Measurements from ENCODE around the gene GPR17.

GPR17 gene

DNA sequence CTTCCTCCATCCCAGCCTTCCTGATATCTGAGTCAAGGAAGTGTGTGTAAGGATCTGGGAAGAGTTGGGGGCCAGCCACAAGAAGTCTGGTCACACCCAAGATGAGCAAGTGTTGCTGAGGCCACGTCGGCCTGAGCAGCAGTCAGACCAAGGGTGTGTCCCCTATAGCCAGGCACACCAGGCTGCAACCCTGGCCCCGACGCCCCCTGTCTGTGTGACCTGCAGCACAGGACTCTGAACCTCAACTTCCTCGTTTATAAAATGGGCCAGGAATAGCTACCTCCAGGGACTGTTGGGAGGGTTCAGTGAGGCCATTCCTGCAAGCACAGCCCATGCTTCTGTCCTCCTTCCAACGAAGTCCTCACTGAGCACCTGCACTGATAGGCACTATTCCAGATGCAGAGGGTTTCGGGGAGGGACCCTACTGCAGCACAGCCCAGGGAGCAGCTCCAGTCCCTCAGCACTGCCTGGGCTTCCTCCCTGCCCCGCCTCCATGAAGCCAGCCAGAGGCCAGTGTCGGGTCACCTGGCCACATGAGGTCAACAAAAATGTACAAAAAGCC is 16.1 kb downstream of the GPR17 start:
- H3K4me1 ChIP-seq (ENCODE audit: control insufficient read depth, insufficient read depth, low read length) = peaks cover 22% of the 10 kb centered on the region
- H3K36me3 ChIP-seq (ENCODE audit: control insufficient read depth, insufficient read depth, low read length, severe bottlenecking) = no peaks in the 10 kb centered on the region
- no peak overlapping the region for H3K4me3 ChIP-seq (ENCODE audit: low read length)
- no peak for DNase-seq (ENCODE audit: low read depth)
- peak overlapping the region; percentile 69 for H3K9ac ChIP-seq (ENCODE audit: low read length)
- no peaks in the 10 kb centered on the region for H3K27me3 ChIP-seq (replicated peaks; ENCODE audit: control insufficient read depth, insufficient read depth, low read length)
- H3K9me3 ChIP-seq (ENCODE audit: control insufficient read depth, low read length) = no peaks in the 10 kb centered on the region

DNA sequence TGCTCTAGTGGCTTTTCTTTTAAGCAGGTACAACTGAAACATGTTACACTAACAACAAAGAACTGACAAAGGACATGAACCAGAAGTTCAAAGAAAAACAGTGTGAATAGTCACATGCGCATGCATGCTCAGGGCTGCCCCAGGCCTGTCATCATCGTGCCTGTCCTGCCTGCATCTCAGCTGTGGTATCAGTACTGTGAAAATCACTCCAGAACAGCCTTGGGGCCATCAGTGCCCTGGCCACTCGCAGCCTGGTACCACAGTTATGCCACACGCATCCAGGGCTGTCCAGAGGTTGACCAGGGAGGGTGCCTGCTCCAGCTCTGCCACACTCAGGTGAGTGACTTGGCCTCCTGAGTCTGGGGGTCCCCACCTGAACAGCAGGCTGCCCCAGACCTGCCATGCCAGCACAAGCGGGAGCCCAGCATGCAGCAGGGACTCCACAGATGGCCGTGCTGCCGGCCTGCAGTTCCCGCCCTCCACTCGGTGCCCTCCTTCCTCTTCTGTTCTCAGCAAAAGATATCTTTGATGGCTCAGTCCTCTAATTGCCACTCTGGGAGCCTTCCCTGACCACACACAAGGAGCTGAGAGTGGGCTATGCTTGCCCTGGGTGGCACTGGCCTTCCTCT is 17.1 kb downstream of the GPR17 start:
- Histone ChIP-seq H3K36me3 (ENCODE audit: control insufficient read depth, insufficient read depth, low read length, severe bottlenecking) (no peaks in the 10 kb centered on the region), H3K4me3 (ENCODE audit: low read length) (no peak overlapping the region), H3K9me3 (ENCODE audit: control insufficient read depth, low read length) (peaks cover 3% of the 10 kb centered on the region), H3K9ac (ENCODE audit: low read length) (no peak overlapping the region), H3K4me1 (ENCODE audit: control insufficient read depth, insufficient read depth, low read length) (peaks cover 22% of the 10 kb centered on the region), H3K27me3 (replicated peaks; ENCODE audit: control insufficient read depth, insufficient read depth, low read length) (no peaks in the 10 kb centered on the region)
- no peak for DNase-seq (ENCODE audit: low read depth)

- Histone ChIP-seq H3K36me3 (ENCODE audit: control insufficient read depth, insufficient read depth, low read length, severe bottlenecking) (no peaks in the 10 kb centered on the region), H3K9ac (ENCODE audit: low read length) (no peak overlapping the region), H3K9me3 (ENCODE audit: control insufficient read depth, low read length) (peaks cover 3% of the 10 kb centered on the region), H3K4me1 (ENCODE audit: control insufficient read depth, insufficient read depth, low read length) (peaks cover 21% of the 10 kb centered on the region), H3K4me3 (ENCODE audit: low read length) (no peak overlapping the region), H3K27me3 (replicated peaks; ENCODE audit: control insufficient read depth, insufficient read depth, low read length) (no peaks in the 10 kb centered on the region)
- no peak for DNase-seq (ENCODE audit: low read depth)
These were observed 17.7 kb downstream of the GPR17 start for GRCh38 chr2:127663566-127664064.

GRCh38 chr2:127664065-127664894 is 18.3 kb downstream of the GPR17 start:
- DNase-seq (ENCODE audit: low read depth) = no peak
- peaks cover 26% of the 10 kb centered on the region for H3K4me1 ChIP-seq (ENCODE audit: control insufficient read depth, insufficient read depth, low read length)
- H3K9ac ChIP-seq (ENCODE audit: low read length) = no peak overlapping the region
- H3K4me3 ChIP-seq (ENCODE audit: low read length) = peak overlapping the region; percentile 6
- H3K36me3 ChIP-seq (ENCODE audit: control insufficient read depth, insufficient read depth, low read length, severe bottlenecking) = no peaks in the 10 kb centered on the region
- H3K9me3 ChIP-seq (ENCODE audit: control insufficient read depth, low read length) = peaks cover 3% of the 10 kb centered on the region
- H3K27me3 ChIP-seq (replicated peaks; ENCODE audit: control insufficient read depth, insufficient read depth, low read length) = no peaks in the 10 kb centered on the region

- Histone ChIP-seq H3K4me3 (ENCODE audit: low read length) (no peak overlapping the region), H3K9ac (ENCODE audit: low read length) (no peak overlapping the region), H3K4me1 (ENCODE audit: control insufficient read depth, insufficient read depth, low read length) (peaks cover 29% of the 10 kb centered on the region), H3K36me3 (ENCODE audit: control insufficient read depth, insufficient read depth, low read length, severe bottlenecking) (no peaks in the 10 kb centered on the region), H3K9me3 (ENCODE audit: control insufficient read depth, low read length) (peaks cover 3% of the 10 kb centered on the region), H3K27me3 (replicated peaks; ENCODE audit: control insufficient read depth, insufficient read depth, low read length) (no peaks in the 10 kb centered on the region)
- DNase-seq (ENCODE audit: low read depth) = no peak
These were observed 18.9 kb downstream of the GPR17 start for GRCh38 chr2:127664895-127665225.

DNA sequence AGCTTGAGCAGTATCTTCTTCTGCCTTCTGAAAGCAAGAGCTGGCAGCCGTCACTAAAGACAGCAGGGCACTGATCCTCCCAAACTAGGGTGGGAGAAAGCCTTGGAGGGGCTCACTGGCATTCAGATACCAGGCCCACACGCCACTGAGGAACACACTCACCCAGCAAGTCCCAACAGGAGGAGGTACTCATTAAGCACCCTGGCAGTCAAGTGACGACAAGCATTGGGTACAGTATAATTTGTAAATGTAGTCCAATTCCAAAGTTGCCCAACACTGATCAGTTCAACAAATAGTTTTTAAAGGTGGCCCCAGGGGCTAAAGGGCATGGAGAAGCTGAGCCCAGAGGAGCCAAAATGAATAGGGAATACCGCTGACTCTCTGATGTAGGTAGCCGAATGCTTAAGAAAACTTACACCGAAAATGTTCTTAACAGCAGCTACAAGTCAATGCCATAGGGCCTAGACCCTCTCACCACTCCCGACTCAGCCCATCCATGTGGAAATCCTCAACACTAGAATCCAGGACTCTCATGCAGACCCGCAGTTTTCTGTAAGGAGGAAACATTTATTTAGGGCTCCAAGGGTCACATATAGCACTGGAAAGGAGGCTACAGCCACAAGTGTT is 19.4 kb downstream of the GPR17 start:
- no peak overlapping the region for H3K4me3 ChIP-seq (ENCODE audit: low read length)
- no peak overlapping the region for H3K9ac ChIP-seq (ENCODE audit: low read length)
- no peaks in the 10 kb centered on the region for H3K36me3 ChIP-seq (ENCODE audit: control insufficient read depth, insufficient read depth, low read length, severe bottlenecking)
- peaks cover 3% of the 10 kb centered on the region for H3K9me3 ChIP-seq (ENCODE audit: control insufficient read depth, low read length)
- DNase-seq (ENCODE audit: low read depth) = no peak
- no peaks in the 10 kb centered on the region for H3K27me3 ChIP-seq (replicated peaks; ENCODE audit: control insufficient read depth, insufficient read depth, low read length)
- H3K4me1 ChIP-seq (ENCODE audit: control insufficient read depth, insufficient read depth, low read length) = peaks cover 32% of the 10 kb centered on the region

DNA sequence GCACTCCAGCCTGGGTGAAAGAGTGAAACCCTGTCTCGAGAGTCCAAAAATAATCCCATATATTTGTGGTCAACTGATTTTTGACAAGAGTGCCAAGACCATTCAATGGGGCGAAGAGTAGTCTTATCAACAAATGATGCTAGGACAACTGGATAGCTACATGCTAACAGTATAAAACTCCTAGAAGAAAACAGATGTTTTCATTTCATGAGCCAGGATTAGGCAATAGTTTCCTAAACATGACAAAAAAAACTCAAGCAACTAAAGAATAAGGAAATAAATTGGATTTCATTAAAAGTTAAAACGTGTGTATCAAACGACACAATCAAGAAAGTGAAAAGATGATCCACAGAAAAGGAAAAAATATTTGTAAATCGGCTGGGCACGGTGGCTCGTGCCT is 23.1 kb downstream of the GPR17 start:
- Histone ChIP-seq H3K36me3 (ENCODE audit: control insufficient read depth, insufficient read depth, low read length, severe bottlenecking) (no peaks in the 10 kb centered on the region), H3K9ac (ENCODE audit: low read length) (no peak overlapping the region), H3K4me1 (ENCODE audit: control insufficient read depth, insufficient read depth, low read length) (peaks cover 45% of the 10 kb centered on the region), H3K4me3 (ENCODE audit: low read length) (no peak overlapping the region), H3K27me3 (replicated peaks; ENCODE audit: control insufficient read depth, insufficient read depth, low read length) (no peaks in the 10 kb centered on the region), H3K9me3 (ENCODE audit: control insufficient read depth, low read length) (peaks cover 3% of the 10 kb centered on the region)
- DNase-seq (ENCODE audit: low read depth) = peak; percentile 76

GRCh38 chr2:127670055-127670956 is 24.4 kb downstream of the GPR17 start:
- Histone ChIP-seq H3K9me3 (ENCODE audit: control insufficient read depth, low read length) (peaks cover 3% of the 10 kb centered on the region), H3K27me3 (replicated peaks; ENCODE audit: control insufficient read depth, insufficient read depth, low read length) (no peaks in the 10 kb centered on the region), H3K36me3 (ENCODE audit: control insufficient read depth, insufficient read depth, low read length, severe bottlenecking) (no peaks in the 10 kb centered on the region), H3K4me1 (ENCODE audit: control insufficient read depth, insufficient read depth, low read length) (peaks cover 51% of the 10 kb centered on the region), H3K4me3 (ENCODE audit: low read length) (no peak overlapping the region), H3K9ac (ENCODE audit: low read length) (no peak overlapping the region)
- DNase-seq (ENCODE audit: low read depth) = no peak

DNA sequence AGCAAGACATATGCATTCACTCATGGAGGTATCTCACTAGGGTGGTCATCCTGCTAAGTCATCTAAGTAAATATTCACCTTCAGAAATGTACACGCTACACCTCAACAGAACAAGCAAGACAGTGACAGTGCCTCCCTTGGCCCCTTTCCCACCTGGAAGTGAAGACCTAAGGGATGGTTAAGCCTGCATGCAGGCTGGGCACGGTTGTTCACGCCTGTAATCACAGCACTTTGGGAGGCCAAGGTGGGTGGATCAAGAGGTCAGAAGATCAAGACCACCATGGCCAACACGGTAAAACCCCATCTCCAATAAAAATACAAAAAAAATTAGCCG is 25.0 kb downstream of the GPR17 start:
- Histone ChIP-seq H3K27me3 (replicated peaks; ENCODE audit: control insufficient read depth, insufficient read depth, low read length) (no peaks in the 10 kb centered on the region), H3K4me3 (ENCODE audit: low read length) (no peak overlapping the region), H3K9me3 (ENCODE audit: control insufficient read depth, low read length) (peaks cover 3% of the 10 kb centered on the region), H3K36me3 (ENCODE audit: control insufficient read depth, insufficient read depth, low read length, severe bottlenecking) (no peaks in the 10 kb centered on the region), H3K9ac (ENCODE audit: low read length) (no peak overlapping the region), H3K4me1 (ENCODE audit: control insufficient read depth, insufficient read depth, low read length) (peaks cover 54% of the 10 kb centered on the region)
- no peak for DNase-seq (ENCODE audit: low read depth)

DNA sequence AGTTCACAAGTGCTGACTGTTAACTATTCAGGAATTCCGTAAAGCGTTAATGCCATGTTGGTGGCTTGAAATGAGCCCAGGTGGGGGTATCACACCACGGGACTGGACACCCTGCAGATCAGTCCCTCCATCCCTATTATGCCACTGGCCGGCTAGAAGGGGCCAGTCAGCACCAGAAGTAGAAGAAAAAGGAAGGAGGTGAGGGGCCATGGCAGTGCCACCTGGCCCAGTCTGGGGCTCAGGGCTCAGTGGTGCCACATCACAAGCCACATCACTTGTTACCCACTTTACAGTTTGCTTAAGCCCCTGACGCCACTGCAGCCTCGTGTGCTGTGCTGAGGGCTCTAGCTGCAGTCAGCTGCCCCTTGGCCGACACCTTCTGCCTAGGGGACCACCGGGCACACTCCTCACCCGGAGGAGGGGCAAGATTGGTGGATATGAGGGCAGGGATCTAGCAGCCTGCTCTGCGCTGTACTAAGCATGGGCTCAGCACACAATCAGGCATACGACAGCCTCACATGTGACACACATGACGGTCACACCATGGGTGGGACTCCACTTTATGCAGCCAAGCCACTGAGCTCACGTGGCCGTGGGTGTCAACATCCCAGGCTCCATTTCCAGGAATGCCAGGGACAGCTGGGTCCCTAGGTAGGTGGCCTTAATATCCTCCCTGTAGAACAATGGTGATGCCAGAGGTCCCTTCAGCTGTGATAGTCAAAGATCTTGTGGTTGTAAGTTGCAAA is 25.8 kb downstream of the GPR17 start:
- Histone ChIP-seq H3K4me3 (ENCODE audit: low read length) (peak overlapping the region; percentile 85), H3K9me3 (ENCODE audit: control insufficient read depth, low read length) (peaks cover 3% of the 10 kb centered on the region), H3K27me3 (replicated peaks; ENCODE audit: control insufficient read depth, insufficient read depth, low read length) (peaks cover 2% of the 10 kb centered on the region), H3K36me3 (ENCODE audit: control insufficient read depth, insufficient read depth, low read length, severe bottlenecking) (no peaks in the 10 kb centered on the region), H3K9ac (ENCODE audit: low read length) (no peak overlapping the region), H3K4me1 (ENCODE audit: control insufficient read depth, insufficient read depth, low read length) (peaks cover 54% of the 10 kb centered on the region)
- DNase-seq (ENCODE audit: low read depth) = no peak
